Activated CD4-positive, alpha-beta T cell treated with anti-CD3 and anti-CD28 coated beads for 36 hours (primary cell): ENCODE data around the gene ABCC11. TPM values are rescaled to one million over a fixed set of nuclear protein-coding genes. Genes with fewer than 3 reads are reported as not detected.
A peak's percentile ranks its signal among the peaks of the same experiment; 100 is the strongest.
"Not testable (repeated sequence)": the region's sequence is repeated elsewhere in the genome, so short reads cannot be mapped to it uniquely, and the experiment has no call there.

ENCODE experiments used
- ATAC-seq: fragments of 200-7000 bp; cut with Tn5 transposase; one replicate; pipeline ENCODE4 v1.10.0; 2021; ENCODE audit warnings: mild to moderate bottlenecking, moderate library complexity
- CTCF ChIA-PET: fragments of 350-600 bp; sonication (Branson Sonifier 250); formaldehyde crosslinking; loops from one replicate; lab custom pipeline; 2021; ENCODE audit warnings: antibody characterized with exemption; lab: Charles Lee
- POLR2A ChIA-PET: fragments of 350-600 bp; sonication (Branson Sonifier 250); formaldehyde crosslinking; loops from one replicate; lab custom pipeline; 2021; ENCODE audit warnings: antibody characterized with exemption, inconsistent platforms; lab: Charles Lee
- DNase-seq: peaks from one replicate; pipeline ENCODE4 v3.0.0-alpha.2; 2020
- H3K27ac Mint-ChIP-seq: one replicate; pipeline ENCODE4 v1.8.0; 2021; ENCODE audit warnings: mixed read lengths
- H3K27me3 Mint-ChIP-seq: one replicate; pipeline ENCODE4 v1.8.0; 2021; ENCODE audit warnings: mixed read lengths
- H3K36me3 Mint-ChIP-seq: one replicate; pipeline ENCODE4 v1.8.0; 2021; ENCODE audit warnings: low read depth, mixed read lengths
- H3K4me1 Mint-ChIP-seq: one replicate; pipeline ENCODE4 v1.8.0; 2021; ENCODE audit warnings: mixed read lengths
- H3K4me3 Mint-ChIP-seq: one replicate; pipeline ENCODE4 v1.8.0; 2021; ENCODE audit warnings: mild to moderate bottlenecking, moderate library complexity, mixed read lengths
- H3K9me3 Mint-ChIP-seq: one replicate; pipeline ENCODE4 v1.8.0; 2021; ENCODE audit warnings: low read depth, mixed read lengths
- intact Hi-C, 2 experiments: fragments of 100-400 bp; cut with DNase I in 1 of 2; cut with micrococcal nuclease in 1 of 2; formaldehyde crosslinking; loops; one replicate each; pipeline versions ENCODE4 v1.14.2 to v1.15.1; 2022 to 2024; cut with DNase I, micrococcal nuclease
- total RNA-seq, 2 experiments: library from RNA; stranded (reverse); gene quantifications; one replicate each; pipeline ENCODE4 v1.2.3, GENCODE V29; 2021

Gene ABCC11
- total RNA-seq, 2 experiments from 2014 or later: 0.07 to 0.35 TPM

GRCh38 chr16:48246066-48246465, 1.3 kb downstream of the ABCC11 start:
- peaks cover 2% of the 10 kb centered on the region for H3K36me3 Mint-ChIP-seq
- peak overlapping the region; percentile 22 for H3K27ac Mint-ChIP-seq
- CTCF ChIA-PET: no interaction called here
- POLR2A ChIA-PET: no interaction called here
- H3K9me3 Mint-ChIP-seq: peaks cover 2% of the 10 kb centered on the region
- no peaks in the 10 kb centered on the region for H3K27me3 Mint-ChIP-seq
- H3K4me1 Mint-ChIP-seq: peaks cover 48% of the 10 kb centered on the region
- ATAC-seq: no peak
- H3K4me3 Mint-ChIP-seq: peak overlapping the region; percentile 91
- DNase-seq: no peak
- intact Hi-C loops: loop anchor here (5.0 to 10.0 kb wide), 4 partner anchors 381 to 1561 kb away; partner anchors contain the start of genes ITFG1 (in 1 of the 2), NETO2 (in 1 of the 2), ORC6 (in 1 of the 2) and PHKB (in 1 of the 2)

- intact Hi-C loops: loop anchor here (1.0 to 10.0 kb wide), 13 partner anchors 13 to 1560 kb away; partner anchors contain the start of genes ITFG1 (in 2 of the 2), PHKB (in 2 of the 2), CBLN1 (in 1 of the 2) and DNAJA2 (in 1 of the 2)
Observed at GRCh38 chr16:48244863-48245195, 2.5 kb downstream of the ABCC11 start.

GRCh38 chr16:48244080-48244862, 3.1 kb downstream of the ABCC11 start, which contains the start of gene LONP2:
TSS of gene LONP2 (plus strand) at chr16:48244300. CDS start at chr16:48244389, 89 bp downstream.
- intact Hi-C loops: loop anchor here (1.0 to 10.0 kb wide), 12 partner anchors 12 to 1559 kb away; partner anchors contain the start of genes ITFG1 (in 2 of the 2), PHKB (in 2 of the 2), CBLN1 (in 1 of the 2) and DNAJA2 (in 1 of the 2)
- Mint-ChIP-seq H3K27ac (peak within 1 kb of the TSS; percentile 88), H3K4me3 (peak within 1 kb of the TSS; percentile 91), H3K27me3 (no peaks in the 10 kb centered on the region), H3K36me3 (peaks cover 2% of the 10 kb centered on the region), H3K4me1 (peaks cover 36% of the 10 kb centered on the region), H3K9me3 (peaks cover 2% of the 10 kb centered on the region)
- ChIA-PET POLR2A (no interaction called here), CTCF (interaction anchor here (0.6 to 1.2 kb wide), 4 partner anchors 8 to 1206 kb away, joined by 3 to 5 read pairs (median 4); no protein-coding TSS in a partner anchor)
- peak; percentile 95 for DNase-seq
- peak; percentile 94 for ATAC-seq

More at GRCh38 chr16:48244863-48245195, 2.5 kb downstream of the ABCC11 start:
- CTCF ChIA-PET: interaction anchor here (1.1 to 1.2 kb wide), 2 partner anchors 9 to 379 kb away, joined by 4 to 5 read pairs; no protein-coding TSS in a partner anchor
- ATAC-seq (no peak), DNase-seq (no peak)
- peaks cover 2% of the 10 kb centered on the region for H3K36me3 Mint-ChIP-seq
- POLR2A ChIA-PET: no interaction called here
- H3K27ac Mint-ChIP-seq: peak overlapping the region; percentile 88
- peaks cover 2% of the 10 kb centered on the region for H3K9me3 Mint-ChIP-seq
- peak overlapping the region; percentile 91 for H3K4me3 Mint-ChIP-seq
- peaks cover 39% of the 10 kb centered on the region for H3K4me1 Mint-ChIP-seq
- H3K27me3 Mint-ChIP-seq: no peaks in the 10 kb centered on the region

GRCh38 chr16:48240147-48240546, 7.2 kb downstream of the ABCC11 start:
- intact Hi-C loops: loop anchor here (5.0 to 10.0 kb wide), 5 partner anchors 112 to 1555 kb away; partner anchors contain the start of genes CBLN1 (in 1 of the 2), ITFG1 (in 1 of the 2), NETO2 (in 1 of the 2) and ORC6 (in 1 of the 2)
- H3K27ac Mint-ChIP-seq, H3K9me3 Mint-ChIP-seq, H3K4me3 Mint-ChIP-seq, CTCF ChIA-PET, H3K36me3 Mint-ChIP-seq, DNase-seq, POLR2A ChIA-PET, ATAC-seq, H3K4me1 Mint-ChIP-seq, H3K27me3 Mint-ChIP-seq: not testable (repeated sequence)

GRCh38 chr16:48236286-48236685, 11.1 kb downstream of the ABCC11 start:
- no peak overlapping the region for H3K27ac Mint-ChIP-seq
- DNase-seq (no peak), ATAC-seq (no peak)
- ChIA-PET POLR2A (no interaction called here), CTCF (interaction anchor here (0.6 to 1.9 kb wide), 6 partner anchors 9 to 394 kb away, joined by 3 to 10 read pairs (median 4); no protein-coding TSS in a partner anchor)
- H3K9me3 Mint-ChIP-seq: peaks cover 2% of the 10 kb centered on the region
- no peaks in the 10 kb centered on the region for H3K36me3 Mint-ChIP-seq
- intact Hi-C loops: loop anchor here in 1 of 2 experiments (10.0 kb wide), 1 partner anchor 1121 kb away; no protein-coding TSS in a partner anchor
- peaks cover 21% of the 10 kb centered on the region for H3K4me1 Mint-ChIP-seq
- no peak overlapping the region for H3K4me3 Mint-ChIP-seq
- H3K27me3 Mint-ChIP-seq: no peaks in the 10 kb centered on the region

GRCh38 chr16:48235556-48236136, 11.7 kb downstream of the ABCC11 start:
- H3K9me3 Mint-ChIP-seq: no peaks in the 10 kb centered on the region
- DNase-seq: no peak
- H3K36me3 Mint-ChIP-seq: no peaks in the 10 kb centered on the region
- intact Hi-C loops: loop anchor here in 1 of 2 experiments (10.0 kb wide), 1 partner anchor 1121 kb away; no protein-coding TSS in a partner anchor
- CTCF ChIA-PET: interaction anchor here (0.6 to 1.8 kb wide), 6 partner anchors 10 to 388 kb away, joined by 3 to 5 read pairs (median 3); no protein-coding TSS in a partner anchor
- no peak overlapping the region for H3K27ac Mint-ChIP-seq
- H3K4me3 Mint-ChIP-seq: no peak overlapping the region
- H3K27me3 Mint-ChIP-seq: no peaks in the 10 kb centered on the region
- H3K4me1 Mint-ChIP-seq: peaks cover 22% of the 10 kb centered on the region
- POLR2A ChIA-PET: no interaction called here
- ATAC-seq: no peak

- Mint-ChIP-seq H3K36me3 (no peaks in the 10 kb centered on the region), H3K9me3 (no peaks in the 10 kb centered on the region), H3K4me3 (no peak overlapping the region), H3K27me3 (peaks cover 1% of the 10 kb centered on the region), H3K27ac (no peak overlapping the region), H3K4me1 (peaks cover 22% of the 10 kb centered on the region)
- CTCF ChIA-PET: interaction anchor here (0.6 to 1.8 kb wide), 4 partner anchors 16 to 388 kb away, joined by 3 to 5 read pairs (median 3); no protein-coding TSS in a partner anchor
- no peak for ATAC-seq
- intact Hi-C loops: loop anchor here in 1 of 2 experiments (10.0 kb wide), 1 partner anchor 1120 kb away; no protein-coding TSS in a partner anchor
- no peak for DNase-seq
- POLR2A ChIA-PET: no interaction called here
Observed at GRCh38 chr16:48235058-48235555, 12.2 kb downstream of the ABCC11 start.

- peaks cover 22% of the 10 kb centered on the region for H3K4me1 Mint-ChIP-seq
- no peak overlapping the region for H3K4me3 Mint-ChIP-seq
- no peak overlapping the region for H3K27ac Mint-ChIP-seq
- intact Hi-C loops: loop anchor here (5.0 to 10.0 kb wide), 5 partner anchors 112 to 1120 kb away; no protein-coding TSS in a partner anchor
- ChIA-PET CTCF (interaction anchor here (0.5 to 1.8 kb wide), 3 partner anchors 16 to 1323 kb away, joined by 3 to 5 read pairs (median 3); no protein-coding TSS in a partner anchor), POLR2A (no interaction called here)
- no peak for ATAC-seq
- no peaks in the 10 kb centered on the region for H3K36me3 Mint-ChIP-seq
- H3K27me3 Mint-ChIP-seq: peaks cover 5% of the 10 kb centered on the region
- DNase-seq: no peak
- H3K9me3 Mint-ChIP-seq: no peaks in the 10 kb centered on the region
Observed at GRCh38 chr16:48234630-48235029, 12.7 kb downstream of the ABCC11 start.

GRCh38 chr16:48232493-48233040, 14.8 kb downstream of the ABCC11 start:
- peaks cover 5% of the 10 kb centered on the region for H3K27me3 Mint-ChIP-seq
- intact Hi-C loops: loop anchor here (1.0 to 10.0 kb wide), 10 partner anchors 12 to 1118 kb away; partner anchors contain the start of gene LONP2 (in 1 of the 2)
- peak overlapping the region; percentile 65 for H3K27ac Mint-ChIP-seq
- peak; percentile 33 for DNase-seq
- H3K4me3 Mint-ChIP-seq: peak overlapping the region; percentile 20
- H3K4me1 Mint-ChIP-seq: peaks cover 22% of the 10 kb centered on the region
- no peaks in the 10 kb centered on the region for H3K9me3 Mint-ChIP-seq
- ChIA-PET POLR2A (no interaction called here), CTCF (interaction anchor here (0.8 to 2.7 kb wide), 3 partner anchors 15 to 398 kb away, joined by 3 to 12 read pairs (median 4); no protein-coding TSS in a partner anchor)
- H3K36me3 Mint-ChIP-seq: no peaks in the 10 kb centered on the region
- ATAC-seq: peak; percentile 83
